OCI-M2 (cell line): ENCODE measurements around the gene TIMMDC1.

Experiments
- DNase-seq: peaks from one replicate; lab custom pipeline; 2025; ENCODE audit not compliant: unreplicated experiment; lab: John Stamatoyannopoulos, UW

The TIMMDC1 gene, protein sequence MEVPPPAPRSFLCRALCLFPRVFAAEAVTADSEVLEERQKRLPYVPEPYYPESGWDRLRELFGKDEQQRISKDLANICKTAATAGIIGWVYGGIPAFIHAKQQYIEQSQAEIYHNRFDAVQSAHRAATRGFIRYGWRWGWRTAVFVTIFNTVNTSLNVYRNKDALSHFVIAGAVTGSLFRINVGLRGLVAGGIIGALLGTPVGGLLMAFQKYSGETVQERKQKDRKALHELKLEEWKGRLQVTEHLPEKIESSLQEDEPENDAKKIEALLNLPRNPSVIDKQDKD

DNA sequence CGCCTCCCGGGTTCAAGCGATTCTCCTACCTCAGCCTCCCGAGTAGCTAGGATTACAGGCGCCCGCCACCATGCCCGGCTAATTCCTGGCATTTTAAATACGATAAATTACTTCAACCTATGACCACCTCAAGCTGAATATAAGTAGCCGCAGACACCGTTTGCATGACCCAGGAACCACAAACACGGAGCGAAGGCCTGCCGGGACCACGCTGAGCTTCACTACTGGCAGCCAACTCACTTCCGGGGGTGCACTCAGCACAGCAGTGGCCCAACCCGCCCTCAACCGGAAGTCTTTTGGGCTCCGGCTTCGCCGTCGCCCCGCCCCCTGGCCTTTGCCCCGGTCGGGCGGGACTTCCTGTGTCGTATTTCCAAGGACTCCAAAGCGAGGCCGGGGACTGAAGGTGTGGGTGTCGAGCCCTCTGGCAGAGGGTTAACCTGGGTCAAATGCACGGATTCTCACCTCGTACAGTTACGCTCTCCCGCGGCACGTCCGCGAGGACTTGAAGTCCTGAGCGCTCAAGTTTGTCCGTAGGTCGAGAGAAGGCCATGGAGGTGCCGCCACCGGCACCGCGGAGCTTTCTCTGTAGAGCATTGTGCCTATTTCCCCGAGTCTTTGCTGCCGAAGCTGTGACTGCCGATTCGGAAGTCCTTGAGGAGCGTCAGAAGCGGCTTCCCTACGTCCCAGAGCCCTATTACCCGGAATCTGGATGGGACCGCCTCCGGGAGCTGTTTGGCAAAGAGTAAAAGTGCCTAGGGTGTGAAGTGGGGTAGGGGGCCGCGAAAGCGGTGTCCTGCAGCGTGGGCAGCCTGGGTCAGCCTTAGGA is at the start of gene TIMMDC1:
TSS of gene TIMMDC1 (plus strand) at position 362 of the 826 bp plus-strand sequence. CDS start at position 549, 187 bp downstream.
- peak; percentile 62 for DNase-seq

DNA sequence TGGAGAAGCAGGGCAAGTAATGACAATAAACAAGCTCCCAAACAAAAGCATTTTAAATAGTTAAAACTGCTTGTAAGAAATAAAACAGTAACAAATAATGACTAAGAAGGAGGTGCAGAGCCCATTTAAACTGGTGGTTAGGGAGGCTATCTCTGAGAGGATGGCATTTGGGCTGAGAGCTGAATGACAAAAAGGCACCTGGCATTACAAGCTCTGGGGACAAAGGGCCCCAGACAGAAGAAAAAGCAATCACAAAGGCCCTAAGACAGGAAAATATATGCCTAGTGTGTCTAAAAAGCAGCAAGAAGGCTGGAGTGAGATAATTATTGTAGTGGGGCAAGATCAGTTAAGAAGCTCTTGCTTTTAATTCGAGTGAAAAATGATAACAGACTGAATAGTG is 44.5 kb upstream of the TIMMDC1 start:
- no peak for DNase-seq

DNA sequence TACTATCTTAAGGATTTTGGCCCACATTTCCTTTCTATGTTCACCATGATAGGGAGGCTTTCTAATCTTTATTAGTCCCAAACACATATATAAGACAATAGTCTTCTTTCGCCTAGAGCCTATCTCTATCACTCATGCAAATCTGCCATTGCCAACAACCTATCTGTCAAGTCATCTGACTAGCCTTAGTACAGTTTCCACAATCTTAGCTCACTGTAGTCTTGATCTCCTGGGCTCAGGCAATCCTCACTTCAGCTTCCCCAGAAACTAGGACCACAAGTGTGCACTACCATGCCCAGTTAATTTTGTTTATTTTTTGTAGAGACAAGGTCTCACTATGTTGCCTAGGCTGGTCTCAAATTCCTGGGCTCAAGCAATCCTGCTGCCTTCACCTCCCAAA is 41.9 kb upstream of the TIMMDC1 start:
- no peak for DNase-seq

DNA sequence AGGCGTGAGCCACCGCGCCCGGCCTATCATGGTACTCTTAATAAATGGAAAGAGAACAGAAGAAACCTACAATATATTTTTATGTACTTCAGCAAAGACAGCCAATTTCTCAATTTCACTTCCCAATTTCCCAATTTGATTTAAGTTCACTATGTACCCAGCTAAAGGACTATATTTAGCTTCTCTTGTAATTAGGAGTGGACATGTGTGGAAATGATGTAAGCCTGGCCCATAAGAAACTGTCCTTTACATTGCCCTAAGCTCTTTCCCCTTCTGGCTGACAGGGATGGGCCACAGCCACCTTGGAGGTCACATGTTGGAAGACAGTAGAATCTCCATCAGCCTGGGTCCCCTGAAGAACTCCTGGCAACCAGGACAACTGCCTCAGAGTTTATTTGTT is 41.1 kb upstream of the TIMMDC1 start:
- no peak for DNase-seq

DNA sequence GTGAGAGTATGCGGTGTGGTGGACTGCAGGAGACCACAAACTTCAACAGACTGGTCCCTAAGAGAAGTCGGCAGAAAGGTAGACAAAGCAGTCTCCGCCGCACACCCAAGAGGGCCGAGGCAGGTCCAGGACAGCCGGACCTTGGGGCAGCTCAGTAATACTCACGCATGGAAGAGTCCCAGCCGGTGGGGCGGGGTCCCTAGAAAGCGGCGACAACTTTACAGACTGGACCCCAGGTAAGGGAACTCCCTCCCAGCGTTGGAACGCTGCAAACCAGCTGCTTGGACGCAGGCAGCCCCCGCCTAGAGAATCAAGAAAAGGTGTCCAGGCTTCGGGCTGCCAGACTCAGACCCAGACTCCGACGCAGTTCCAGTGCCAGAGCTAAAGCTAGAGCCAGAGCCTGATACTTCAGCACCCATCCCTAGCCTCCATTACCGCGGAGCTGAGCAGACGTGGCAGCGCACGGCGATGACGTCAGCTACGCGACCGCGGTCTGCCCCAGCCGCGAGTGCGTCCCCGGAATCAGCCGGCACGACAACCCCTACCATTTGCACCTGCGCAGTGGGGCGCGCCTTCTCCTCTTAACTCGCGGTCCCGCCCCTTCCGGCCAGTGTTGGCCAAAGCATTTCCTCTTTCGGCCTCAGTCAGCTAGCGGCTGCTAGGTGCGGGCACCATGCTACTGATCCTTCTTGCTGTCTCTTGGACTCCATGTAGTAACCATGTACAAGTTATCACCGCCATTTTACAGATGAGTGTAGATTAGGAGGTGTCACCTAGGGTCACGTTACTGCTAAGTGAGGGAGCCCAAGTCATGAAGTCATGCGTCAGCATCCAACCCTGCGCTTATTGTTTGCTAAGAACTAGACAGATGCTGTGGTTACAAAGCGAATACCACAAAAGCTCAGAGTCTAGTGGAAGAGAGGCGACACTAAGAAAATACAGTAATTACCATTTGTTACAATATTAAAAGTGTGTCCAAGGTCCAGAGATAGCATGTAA is 34.9 kb upstream of the TIMMDC1 start, which contains the start of gene TMEM39A:
TSS of gene TMEM39A (minus strand) at position 445 of the 999 bp plus-strand sequence. CDS start 1,541 bp downstream, outside the sequence.
- peak; percentile 84 for DNase-seq

DNA sequence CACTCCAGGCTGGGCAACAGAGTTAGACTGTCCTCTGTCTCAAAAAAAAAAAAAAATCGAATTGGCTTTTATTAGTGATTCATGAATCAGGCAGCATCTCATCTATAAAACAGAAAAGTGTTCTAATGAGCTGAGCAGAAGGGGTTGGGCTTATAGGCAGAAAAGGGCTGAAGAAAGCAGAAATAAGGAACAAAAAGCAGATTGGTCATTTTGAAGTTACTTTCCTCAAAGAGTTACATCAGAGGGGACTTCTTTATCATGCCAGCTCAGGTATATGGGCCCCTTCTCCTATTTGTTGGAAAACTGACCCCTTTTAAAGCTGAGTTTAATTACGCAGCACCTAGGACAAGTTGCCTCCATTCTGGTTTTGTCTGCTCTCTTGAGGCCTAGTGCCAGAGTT is 30.3 kb upstream of the TIMMDC1 start:
- DNase-seq: no peak

DNA sequence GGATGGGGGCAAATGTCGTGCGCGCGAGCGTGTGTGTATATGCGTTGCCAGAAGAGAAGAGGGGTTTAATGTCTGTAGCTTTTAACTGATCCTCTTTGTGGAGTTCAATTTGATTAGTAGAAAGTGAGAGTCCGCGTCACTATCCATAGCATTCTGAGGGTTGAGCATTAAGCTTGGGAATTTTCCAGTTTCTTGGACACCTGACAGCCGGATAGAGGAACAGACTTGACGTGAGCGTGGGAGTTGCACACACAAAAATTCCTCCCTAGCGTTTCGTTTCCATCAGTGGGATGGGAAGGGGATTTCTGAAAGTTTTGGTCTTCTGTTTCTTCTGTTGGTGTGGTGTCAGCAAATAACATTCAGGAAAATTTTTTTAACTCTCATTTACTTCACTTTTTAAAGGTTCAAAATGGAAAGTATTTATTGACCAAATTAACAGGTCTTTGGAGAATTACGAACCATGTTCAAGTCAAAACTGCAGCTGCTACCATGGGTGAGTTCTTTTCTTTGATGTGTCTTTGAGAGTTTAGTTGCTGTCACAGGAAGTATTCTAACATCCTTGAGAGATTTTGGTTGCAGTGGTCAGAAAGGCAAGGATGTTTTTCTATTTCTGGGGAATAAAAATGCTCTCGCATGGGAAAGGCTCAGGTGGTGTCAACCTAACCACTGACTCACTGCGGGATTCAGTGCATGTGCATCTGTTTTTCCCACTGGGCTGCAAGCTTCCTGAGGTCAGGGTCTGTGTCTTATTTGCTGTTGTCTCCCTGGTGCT is 28.7 kb upstream of the TIMMDC1 start:
- DNase-seq: no peak

DNA sequence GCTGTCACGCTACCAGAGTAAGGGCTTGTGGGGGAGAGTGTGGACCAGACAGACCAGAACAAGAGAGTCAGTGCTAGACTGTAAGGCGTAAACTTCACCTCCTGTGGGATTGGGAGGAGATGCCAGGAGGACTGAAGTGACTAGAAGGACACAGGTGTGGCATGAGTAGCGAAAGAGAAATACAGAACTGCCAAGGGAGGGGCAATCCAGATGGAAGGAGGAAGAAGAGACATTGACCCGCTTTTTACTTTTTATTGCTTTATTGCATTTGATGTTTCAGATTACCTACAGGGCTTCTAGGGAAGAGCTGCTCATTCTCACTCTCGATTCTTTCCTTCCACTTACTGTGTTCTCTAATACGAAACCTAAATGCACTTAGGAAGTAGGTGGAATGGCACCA is 27.5 kb upstream of the TIMMDC1 start:
- no peak for DNase-seq

DNA sequence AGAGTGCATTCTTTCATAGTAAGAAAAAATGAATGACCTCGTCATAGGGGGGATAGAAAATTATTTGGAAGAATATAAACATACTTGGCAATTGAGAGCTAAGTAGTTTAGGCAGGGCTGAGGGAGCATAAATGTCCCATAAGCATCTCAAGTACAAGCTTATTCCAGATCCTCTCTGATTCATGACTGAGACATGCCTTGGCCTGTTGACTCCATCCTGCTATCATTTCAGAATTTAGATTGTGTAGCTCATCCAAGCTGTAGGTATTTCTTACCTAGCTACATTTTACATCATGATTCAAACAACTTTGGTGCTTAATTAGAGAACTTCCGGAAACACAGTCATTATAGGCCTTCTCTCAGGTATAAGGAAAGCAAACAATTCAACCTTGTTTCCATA is 17.3 kb upstream of the TIMMDC1 start:
- DNase-seq: no peak

DNA sequence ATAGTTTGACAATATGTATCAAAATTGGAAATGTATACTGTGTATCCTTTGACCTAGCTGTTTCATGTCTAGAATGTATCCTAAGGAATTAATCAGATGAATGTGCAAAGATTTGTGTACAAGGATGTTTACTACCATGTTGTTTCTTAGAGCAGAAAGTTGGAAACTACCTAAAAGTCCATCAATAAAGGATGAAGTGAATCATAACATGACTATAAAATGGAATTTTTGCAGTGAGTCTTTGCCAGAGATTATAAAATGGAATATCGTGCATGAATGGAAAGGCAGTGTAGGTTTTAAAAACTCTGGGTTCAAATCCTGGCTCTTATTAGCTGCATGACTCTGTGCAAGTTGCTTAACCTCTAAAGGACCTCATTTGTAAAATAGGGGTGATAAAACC is 15.2 kb upstream of the TIMMDC1 start:
- no peak for DNase-seq

DNA sequence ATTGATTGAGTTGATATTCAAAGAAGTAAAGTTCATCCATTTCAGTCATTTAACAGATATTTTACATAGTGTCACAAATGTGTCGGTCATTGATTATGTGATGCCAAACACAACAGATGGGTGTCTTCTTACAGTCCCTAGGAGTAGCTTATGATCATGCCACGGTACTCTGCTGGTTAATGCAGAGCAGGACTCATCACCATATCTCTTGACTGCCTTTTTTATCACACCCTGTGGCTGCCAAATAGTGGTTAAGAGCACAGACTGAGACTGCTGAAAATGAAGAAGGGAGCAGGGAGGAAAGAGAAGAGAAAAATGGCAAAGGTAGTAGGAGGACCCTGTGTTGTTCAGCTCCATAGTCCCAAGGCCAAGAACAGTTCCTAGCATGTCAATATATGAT is 12.8 kb upstream of the TIMMDC1 start:
- DNase-seq: no peak

DNA sequence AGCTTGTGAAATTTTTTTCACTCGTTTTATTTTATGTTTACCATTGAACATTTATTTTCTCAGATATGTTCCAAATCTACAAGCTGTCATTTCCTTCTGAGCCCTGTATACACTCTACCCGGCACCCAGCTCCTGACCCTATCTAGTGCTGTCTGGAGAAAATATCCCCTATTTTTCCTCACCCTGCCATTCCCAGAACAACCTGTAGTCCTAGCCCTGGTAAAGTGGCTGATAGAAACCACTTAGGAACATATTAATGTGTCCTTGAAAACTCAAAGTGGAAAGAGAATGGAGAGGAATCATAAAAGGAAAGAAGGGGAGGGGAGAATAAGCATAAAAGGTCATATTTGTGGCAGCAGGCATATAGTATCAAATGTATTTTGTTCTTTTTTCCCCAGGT is 8.2 kb upstream of the TIMMDC1 start:
- DNase-seq: no peak

DNA sequence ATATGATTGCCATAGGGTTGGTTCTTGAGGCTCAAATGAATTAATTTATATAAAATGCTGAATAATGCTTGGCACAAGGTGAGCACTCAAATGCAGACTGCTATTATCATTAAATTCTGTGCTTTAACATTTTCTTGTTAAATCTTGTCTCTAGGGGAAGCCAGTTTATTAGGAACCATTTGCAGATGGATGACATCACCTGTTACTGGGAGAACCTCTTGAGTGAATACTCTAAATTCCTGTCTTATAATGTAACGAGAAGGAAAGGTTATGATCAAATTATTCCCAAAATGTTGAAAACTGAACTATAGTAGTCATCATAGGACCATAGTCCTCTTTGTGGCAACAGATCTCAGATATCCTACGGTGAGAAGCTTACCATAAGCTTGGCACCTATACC is 6.2 kb upstream of the TIMMDC1 start:
- DNase-seq: no peak

DNA sequence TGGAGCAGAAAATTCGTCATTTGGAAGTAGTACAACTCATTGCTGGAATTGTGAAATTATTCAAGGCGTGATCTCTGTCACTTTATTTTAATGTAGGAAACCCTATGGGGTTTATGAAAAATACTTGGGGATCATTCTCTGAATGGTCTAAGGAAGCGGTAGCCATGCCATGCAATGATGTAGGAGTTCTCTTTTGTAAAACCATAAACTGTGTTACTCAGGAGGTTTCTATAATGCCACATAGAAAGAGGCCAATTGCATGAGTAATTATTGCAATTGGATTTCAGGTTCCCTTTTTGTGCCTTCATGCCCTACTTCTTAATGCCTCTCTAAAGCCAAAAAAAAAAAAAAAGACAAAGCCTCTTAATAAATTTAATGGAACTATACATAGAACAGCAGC is 5.5 kb upstream of the TIMMDC1 start:
- DNase-seq: no peak

DNA sequence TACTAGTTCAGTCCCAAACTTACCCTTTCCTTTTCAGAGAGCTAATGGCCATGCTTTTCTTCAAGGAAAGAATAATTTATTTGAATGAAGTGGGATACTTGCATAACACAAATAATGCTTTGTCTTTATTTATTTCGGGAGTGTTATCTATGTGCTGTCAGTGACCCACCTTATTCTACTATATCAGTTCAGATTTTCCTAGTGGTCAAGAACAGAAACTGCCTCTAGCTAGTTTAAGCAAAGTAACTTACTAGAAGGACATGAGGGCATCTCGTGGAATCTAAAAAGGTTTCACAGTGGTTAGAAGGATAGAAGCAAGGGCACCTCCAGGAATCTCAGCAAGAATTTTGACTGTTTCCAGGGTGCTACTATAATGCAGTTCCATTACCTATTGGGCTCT is 3.8 kb upstream of the TIMMDC1 start:
- DNase-seq: no peak

DNA sequence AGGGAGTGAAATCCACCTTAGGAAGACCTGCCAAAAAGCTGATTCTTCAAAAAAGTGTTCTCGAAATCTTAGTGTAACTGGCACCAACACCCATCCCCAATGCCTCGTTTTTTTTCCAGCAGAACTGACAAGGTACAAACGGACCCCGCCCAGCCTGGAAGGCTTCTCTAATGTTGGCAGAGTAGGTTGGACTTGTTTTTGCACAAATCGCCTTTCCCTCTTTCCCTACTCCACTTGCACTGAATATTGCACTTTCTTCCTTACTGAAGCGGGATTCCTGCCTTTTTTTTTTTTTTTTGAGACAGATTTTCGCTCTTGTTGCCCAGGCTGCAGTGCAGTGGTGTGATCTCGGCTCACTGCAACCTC is 544 bp upstream of the TIMMDC1 start:
- DNase-seq: no peak

DNA sequence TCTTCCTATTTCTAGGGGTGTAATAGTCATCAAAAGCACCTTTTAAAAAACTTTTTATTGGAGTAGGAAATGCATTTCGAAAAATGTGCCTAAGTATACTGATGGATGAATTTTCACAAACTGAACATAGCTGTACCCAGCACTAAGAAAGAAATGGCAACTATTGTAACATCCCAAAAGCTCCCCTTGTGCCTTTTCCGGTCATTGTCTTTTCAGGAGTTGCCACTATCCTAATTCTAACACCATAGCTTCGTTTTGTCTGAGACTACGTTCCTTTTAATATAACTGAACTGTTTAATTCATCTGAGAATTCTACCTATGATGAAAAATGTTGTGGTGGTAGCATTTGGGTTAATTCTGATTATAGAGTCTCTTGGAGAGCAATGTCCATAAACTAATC is 1.9 kb downstream of the TIMMDC1 start:
- DNase-seq: no peak

DNA sequence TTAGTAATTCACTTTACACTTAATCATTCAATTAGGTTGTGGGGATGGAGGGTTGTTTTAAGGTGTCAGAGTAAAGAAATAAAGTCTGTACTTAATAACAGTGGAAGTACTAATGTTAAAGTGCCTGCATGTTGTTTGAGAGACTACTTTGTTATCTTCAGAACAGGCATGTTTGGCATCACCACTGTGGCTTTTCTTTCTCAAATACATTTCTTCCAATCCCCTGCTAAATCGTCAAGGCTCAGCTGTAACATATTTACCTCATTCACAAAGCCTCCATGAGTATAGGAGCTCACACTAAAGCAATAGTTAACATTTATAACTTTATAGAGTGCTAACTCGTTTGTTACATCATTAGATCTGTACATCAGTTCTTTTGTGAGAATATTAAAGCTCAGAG is 2.6 kb downstream of the TIMMDC1 start:
- no peak for DNase-seq

DNA sequence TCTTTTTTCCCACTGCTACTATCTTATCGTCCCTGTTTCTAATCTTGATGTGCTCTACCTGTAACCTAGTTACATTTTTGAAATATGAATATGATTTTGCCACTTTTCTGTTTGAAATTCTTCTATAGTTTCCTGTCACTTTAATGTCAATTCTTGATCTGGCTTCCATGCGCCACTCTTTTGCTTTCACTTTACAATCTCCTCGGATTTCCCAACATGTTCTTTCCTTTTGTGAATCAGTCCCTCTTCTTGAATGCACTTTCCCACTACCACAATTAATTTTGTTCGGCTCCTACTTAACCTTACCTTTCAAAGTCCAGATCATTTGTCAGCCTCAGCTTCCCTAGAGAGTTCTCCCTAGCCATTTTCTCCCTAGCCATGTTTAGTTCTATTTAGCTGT is 8.3 kb downstream of the TIMMDC1 start:
- no peak for DNase-seq

DNA sequence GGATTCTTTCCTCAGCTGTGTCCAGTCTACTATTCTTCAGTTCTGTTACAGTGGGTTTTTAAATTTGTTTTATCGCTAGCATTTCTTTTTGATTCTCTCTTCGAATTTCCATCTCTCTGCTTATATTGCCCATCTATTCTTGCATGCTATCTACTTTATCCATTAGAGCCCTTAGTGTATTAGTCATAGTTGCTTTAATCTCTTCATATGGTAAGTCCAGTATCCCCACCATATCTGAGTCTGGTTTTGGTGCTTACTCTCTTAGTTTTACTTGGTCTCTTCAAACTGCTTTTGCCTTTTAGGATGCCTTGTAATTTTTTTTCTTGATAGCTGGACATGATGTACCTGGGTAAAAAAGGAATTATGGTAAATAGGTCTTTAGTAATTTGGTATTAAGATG is 9.1 kb downstream of the TIMMDC1 start:
- no peak for DNase-seq
